ENCODE measurements around the gene APLF. TPM values are rescaled to one million over a fixed set of nuclear protein-coding genes. Genes with fewer than 3 reads are reported as not detected.

The APLF gene, protein sequence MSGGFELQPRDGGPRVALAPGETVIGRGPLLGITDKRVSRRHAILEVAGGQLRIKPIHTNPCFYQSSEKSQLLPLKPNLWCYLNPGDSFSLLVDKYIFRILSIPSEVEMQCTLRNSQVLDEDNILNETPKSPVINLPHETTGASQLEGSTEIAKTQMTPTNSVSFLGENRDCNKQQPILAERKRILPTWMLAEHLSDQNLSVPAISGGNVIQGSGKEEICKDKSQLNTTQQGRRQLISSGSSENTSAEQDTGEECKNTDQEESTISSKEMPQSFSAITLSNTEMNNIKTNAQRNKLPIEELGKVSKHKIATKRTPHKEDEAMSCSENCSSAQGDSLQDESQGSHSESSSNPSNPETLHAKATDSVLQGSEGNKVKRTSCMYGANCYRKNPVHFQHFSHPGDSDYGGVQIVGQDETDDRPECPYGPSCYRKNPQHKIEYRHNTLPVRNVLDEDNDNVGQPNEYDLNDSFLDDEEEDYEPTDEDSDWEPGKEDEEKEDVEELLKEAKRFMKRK
- 0.53 and 0.58 TPM in 2 replicates for total RNA-seq (2014; rRNA removed; shearing (Covaris generic))
- polyA plus RNA-seq (2015; cell fraction: cytosol; rRNA removed) = 0.60 and 0.66 TPM in 2 replicates
- 0.84 and 1.1 TPM in 2 replicates for polyA plus RNA-seq (2015; cell fraction: nucleus; rRNA removed)

DNA sequence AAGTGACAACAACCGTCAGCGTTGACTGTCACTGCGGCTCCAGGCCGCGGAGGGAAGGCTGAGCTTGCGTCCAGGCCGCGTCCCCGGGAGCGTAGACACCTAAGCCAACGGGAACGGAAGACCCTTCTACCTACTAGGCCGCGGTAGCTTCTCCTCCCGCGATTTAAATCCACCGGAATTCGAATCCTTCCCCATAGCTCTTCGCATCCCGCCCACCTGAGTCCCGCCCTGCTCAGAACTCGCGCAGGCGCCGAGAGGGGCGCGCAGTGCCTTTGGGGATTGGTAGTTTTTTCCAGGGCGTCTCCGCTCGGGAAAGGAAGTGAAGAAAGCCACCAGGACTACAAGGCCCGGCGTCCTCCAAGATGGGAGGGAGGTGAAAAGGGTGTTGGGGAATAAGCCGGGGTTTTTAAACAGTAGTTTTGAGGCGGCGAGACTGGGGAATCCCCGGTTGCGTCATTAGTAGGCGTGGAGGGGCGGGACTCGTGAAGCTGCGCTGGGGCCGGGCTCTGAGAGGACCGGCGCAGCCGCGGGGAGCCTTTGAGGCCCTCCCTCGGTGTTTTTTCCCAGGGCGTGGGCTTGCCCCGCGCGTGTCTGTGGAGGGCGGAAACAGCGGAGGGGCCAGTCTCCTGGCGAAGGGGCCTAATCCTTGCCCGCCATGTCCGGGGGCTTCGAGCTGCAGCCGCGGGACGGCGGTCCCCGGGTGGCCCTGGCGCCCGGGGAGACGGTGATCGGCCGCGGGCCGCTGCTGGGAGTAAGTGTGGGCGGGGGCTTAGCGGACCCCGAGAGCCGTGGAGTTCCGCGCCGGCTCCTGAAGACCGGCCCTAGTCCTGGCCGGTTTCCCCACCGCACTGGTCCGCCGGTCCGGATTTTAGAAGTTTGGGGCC, at the start of gene APLF, which contains the start of gene FBXO48:
Gene APLF, plus strand, starts transcription at position 509 of the 884 bp plus-strand sequence. Its CDS starts 147 bp downstream, at position 656.
Gene FBXO48, minus strand, starts transcription at position 218 of the 884 bp plus-strand sequence. CDS start 2,149 bp downstream, outside the sequence.
- DNase-seq (ENCODE audit: low read depth) = peak; percentile 99

DNA sequence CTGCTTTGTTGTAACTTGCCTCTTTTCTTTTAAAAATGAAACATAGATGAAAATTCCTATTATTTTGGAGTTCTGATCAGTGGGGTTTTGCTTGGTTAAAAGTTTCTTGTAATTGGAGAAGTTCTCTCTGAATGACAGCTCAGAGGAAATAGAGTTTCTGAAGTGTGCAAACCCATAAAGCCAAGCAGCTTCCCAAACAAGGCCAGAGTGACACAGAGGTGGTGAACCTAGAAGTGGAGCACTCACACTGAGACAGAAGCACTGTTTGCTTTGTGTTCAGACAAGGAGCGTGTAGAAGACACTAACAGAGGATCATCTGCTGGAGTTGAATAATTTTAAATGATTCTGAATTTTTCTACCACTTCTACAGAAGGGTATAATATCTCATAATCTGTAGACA, 49.5 kb upstream of the APLF start:
- DNase-seq (ENCODE audit: low read depth) = no peak

DNA sequence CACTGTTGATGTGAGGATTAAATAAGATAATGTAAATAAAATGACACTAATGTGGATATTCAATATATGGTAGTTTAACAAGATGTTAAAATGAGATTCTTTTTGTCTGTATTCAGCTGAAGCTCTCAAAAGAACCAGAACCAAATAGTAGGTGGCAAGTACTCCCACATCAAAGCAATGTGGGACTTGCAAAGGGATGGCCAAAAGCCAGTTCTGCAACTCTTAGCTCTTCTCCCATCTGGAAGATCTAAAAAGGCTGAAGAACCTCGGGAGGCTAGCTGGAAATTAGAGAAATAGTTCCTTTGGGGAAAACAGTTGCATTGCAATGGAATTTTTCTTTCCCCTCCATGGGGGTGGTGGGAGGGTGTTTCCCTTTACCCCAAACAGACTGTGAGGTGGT, 49.0 kb upstream of the APLF start:
- DNase-seq (ENCODE audit: low read depth) = no peak

DNA sequence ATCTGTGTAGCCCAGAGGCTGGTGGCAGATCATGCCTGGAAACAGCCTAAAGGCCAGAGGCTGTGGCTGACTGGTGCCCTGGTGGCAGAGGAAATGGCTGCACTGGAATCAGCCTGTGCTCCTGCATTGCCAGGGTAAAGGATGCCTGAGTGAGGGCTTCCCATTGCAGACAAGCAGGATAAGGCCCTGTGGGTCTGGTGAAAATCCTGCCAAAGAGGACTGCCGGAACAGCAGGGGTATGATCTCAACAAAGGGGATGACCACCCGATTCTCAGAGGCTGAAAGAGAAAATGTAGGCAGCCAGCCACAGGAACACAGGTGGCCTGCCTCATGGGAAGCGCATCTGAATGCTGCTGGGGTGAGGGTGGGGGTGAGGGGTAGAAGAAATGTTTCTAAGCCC, 48.5 kb upstream of the APLF start:
- DNase-seq (ENCODE audit: low read depth) = no peak

DNA sequence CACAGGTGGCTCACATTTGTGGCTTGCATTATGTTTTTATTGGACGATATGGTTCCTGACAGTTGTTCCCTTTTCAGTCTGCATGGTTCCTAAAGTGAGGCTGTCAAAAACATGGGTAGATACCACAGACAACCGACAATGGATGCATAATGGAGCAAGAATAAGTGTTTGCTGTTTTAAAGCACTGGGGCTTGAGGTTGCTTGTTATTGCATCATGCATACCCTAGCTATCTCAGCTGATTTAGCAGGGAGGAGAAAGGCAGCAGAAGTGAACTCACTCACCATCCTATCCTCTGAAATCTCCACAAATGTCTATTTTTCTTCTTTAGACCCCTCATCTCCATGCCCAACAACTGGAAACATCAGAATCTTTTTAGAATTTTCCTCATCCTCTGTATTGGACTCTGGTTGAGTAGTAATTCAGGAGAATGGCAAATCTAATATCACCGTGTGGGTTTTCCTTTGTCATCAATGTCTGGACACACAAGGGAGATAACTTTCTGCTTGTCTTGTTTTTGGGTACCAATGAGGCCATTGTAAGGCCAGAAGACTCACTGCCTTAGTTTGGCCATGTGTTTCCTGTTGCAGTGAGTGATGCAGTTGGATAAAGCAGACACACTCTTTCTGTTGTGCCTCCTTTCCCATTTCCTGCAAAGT, 47.0 kb upstream of the APLF start:
- DNase-seq (ENCODE audit: low read depth) = no peak

DNA sequence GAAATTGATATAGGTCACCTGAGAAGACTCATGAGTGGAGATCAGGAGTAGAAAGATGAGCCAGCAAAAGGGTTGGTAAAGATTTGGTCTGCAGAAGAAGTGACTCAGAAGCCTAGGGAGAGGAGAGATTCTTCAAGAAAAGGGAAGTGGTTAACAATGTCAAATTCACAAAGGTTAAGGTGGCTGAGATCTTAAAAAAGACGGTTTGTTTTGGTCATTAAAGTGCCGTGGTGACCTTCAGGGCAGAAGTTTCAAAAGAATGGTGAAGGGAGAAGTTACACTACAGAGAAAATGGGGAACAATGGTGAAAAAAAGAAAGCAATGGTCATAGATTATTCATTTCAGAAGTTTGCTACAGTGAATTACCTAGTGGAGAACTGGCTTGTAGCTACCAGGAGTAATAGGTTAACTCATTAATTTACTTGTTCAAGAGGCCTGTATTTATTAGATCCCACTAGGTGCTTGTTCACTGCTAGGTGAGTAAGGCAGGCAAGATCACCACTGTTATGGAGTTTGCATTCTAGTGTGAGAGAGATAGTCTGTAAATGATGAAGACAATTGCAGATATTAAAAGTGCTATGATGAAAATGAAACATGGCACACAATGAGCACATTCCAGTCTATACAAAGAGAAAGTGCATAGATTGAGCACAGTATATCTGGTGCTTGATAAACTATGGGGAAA, 43.3 kb upstream of the APLF start:
- DNase-seq (ENCODE audit: low read depth) = peak; percentile 47

DNA sequence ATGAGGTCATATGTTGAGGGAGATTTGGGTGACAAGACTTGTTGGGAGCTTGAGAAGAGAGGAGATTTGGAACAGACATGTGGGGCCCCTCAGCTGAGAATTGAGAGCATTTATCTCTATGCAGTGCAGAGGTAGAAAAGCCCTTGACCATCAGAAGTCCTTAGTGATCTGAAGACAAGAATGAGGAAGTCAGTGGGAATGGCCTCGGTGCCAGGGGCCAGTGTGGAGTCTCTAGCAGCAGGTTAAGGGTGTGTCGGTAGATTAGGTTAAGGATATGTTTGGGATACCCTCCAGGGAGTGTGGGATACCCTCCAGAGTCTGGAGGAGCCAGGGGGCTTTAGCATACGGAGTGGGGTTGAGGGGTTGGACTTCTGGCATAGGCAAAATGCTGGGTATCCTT, 41.9 kb upstream of the APLF start:
- no peak for DNase-seq (ENCODE audit: low read depth)

DNA sequence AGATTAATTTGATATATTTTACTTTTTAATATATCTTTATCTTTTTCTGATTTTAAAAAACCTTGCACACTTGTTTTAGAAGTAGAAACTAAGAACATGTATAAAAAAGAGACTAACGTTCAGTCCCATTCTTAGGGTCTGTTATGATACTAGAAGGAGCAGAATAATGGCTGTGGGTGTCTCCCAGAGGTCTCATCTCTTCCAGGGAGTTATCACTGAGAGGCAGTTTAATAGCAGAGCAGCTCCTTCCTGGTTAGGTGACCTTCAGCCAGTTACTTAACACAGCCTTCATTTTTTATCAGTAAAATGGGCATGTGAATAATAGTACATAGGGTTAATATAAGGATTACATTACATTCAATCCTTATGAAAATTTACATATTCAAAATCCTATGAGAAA, 40.9 kb upstream of the APLF start:
- no peak for DNase-seq (ENCODE audit: low read depth)

DNA sequence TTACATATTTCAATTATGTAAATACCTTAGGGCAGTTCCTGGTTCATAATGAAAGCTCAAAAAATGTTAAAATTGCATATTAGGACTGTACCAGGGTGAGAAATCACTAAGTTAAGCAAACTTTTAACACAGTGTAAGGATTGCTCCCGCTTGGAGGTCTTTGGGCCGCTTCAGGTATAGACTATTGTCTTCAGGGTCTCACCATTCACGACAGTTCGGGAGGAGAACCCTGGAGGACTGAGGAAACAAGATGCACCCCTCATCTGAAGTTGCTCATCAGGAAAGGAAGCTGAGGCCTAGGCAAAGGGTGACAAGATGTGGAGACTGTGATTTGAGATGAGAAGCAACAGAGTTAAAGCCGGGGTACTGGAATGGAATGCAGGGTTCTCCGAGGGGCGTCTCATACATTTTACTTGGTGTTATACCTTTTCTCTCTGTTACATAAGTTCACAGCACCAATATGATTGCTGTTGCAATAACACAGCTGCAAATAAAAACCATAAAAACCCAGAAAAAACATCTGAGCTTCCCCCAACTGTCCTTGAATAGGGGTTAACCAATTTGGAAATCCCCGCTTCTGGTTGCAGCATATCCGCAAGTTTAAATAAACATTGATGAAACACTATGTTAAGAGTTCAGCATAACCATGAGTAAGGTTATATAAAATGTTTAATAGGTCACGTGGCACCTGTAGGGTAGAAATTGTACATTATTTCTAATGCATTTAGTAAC, 40.4 kb upstream of the APLF start:
- DNase-seq (ENCODE audit: low read depth) = no peak

DNA sequence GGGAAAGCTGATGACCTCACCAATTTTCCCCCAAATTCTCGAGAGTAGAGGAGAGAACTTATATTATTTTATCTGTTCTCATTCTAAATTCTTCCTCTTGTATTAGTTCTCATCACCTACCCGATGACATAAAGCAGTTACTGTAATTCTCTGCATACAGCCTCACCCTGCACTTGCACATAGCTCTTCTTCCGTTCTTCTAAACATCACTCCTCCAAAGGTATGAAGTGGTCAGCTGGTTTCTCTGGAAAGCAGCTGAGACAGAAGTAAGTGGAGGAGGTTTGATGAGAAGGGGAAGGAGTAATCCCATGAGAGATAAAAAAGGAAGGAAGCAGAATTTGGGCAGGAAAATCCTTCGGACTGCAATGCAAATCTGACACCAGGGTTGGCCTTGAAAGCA, 39.3 kb upstream of the APLF start:
- no peak for DNase-seq (ENCODE audit: low read depth)

DNA sequence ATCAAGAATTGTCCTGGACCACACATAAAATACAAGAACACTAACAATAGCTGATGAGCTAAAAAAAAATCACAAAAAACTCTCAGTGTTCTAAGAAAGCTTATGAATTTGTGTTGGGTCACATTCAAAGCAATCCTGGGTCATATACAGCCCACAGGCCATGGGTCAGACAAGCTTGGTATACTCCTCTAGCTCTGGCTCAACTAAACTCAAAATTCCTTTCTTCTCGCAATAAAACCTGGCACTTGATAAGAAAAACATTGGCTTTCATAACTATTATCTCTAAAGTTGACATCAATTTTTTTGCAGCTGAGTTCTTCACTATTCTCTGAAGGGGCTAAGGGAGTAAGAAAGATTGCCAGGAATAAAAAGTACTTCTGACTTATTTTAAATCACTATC, 38.6 kb upstream of the APLF start:
- no peak for DNase-seq (ENCODE audit: low read depth)

DNA sequence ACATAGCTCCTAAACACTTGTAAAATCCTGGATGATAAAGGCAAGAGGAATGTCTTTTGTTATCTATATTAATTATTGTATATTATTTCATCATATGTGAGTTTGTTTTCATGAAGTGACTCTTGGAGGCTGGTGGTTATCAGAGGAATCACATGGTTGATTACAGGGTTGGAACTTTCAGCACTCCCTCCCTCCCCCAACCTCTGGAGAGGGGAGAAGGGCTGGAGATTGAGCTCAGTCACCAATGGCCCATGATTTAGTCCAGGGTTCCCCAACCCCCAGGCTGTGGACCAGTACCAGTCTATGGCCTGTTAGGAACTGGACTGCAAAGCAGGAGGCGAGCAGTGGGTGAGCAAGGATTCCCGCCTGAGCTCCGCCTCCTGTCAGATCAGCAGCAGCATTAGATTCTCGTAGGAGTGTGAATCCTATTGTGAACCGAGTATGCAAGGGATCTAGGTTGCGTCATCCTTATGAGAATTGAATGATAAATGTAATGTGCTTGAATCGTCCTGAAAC, 38.0 kb upstream of the APLF start:
- DNase-seq (ENCODE audit: low read depth) = no peak

DNA sequence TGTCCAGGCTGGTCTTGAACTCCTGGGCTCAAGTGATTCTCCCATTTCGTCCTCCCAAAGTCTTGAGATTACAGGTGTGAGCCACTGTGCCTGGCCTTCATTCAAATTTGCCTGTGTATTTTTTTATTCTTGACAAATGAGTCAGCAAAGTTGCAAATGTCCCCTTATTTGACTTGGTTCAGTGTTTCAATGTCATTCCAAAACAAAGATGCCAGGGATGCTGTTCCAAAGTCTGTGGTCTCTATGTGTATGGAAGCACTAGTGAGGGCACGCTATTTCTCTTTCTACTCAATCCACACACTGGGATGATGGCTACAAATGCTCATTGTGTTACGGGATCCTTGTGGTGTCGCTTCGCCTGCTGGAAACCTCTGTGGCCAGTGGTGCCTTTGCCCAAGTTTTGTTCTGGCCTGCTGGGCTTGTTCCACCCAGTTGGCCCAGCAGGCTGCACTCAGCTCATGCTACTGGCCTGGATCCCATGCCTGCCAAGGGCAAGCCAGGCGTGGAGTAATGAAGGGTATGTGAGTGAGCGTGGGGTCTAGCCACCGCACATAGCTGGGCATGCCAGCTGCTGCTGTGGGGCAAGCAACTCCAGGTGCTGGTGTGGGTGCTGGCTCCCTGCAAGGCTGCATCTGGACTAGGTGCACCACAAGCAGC, 35.9 kb upstream of the APLF start:
- no peak for DNase-seq (ENCODE audit: low read depth)

DNA sequence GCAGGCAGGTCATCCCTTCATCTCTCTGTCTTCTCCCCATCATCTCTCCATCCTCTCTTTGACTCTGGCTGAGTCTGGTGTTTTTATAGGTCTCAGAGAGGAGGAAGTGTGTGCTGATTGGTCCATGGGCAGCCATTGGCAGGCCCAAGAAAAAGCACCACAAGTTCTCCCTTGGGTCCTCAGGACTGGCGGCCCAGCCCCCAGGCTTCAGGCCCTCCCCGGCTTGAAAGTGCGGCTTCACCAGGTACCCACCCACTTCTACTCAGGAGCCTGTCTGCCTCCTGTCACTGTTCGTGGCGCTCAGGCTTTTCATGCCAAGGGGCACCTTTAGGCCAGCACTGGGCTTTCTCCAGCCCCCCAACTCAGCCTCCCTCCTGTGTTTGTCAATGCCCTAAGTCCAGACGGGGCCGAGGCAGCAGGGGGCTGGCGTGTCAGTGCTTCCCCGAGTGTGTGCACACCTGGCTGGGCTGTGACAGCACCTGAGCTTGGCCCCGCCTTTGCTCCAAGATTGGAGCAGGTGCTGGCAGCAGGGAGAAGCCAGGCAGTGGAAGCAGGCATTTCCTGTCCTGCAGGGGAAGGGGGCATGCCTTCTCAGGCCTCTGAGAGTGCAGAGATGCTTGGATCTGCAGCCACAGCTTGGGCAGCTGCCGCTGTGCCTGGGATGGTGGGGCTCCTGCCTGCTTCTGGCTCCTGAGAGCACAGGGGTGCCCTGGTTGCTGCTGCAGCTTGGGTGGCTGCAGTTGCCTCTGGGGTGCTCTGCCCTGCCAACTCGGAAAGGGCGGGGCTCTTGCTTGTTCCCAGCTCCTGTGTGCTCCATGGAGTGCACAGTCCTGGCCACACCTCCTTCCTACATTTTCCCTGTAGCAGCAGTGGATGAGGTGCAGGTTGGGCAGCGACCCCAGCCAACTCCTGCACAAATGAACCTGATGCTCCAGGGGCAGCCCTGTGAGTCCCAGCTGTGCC, 34.4 kb upstream of the APLF start:
- no peak for DNase-seq (ENCODE audit: low read depth)

DNA sequence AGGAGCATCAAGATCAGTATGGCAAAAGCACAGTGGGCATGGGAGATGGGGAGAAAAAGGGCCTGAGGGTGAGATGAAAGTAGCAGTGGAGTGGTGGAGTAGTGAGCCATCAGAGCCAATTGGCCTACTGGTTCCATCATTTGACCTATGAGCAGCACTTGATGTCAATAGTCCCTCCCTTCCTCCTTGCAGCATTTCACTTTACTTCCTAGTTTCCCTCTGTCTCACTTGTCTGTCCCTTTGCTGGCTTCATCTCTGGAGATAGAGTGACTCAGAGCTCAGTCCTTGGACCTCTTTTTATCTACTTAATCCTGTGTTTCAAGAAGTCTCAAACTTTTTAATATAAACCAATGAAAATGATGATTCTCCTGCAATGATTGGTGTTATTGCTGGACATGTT, 32.4 kb upstream of the APLF start:
- DNase-seq (ENCODE audit: low read depth) = peak; percentile 16

DNA sequence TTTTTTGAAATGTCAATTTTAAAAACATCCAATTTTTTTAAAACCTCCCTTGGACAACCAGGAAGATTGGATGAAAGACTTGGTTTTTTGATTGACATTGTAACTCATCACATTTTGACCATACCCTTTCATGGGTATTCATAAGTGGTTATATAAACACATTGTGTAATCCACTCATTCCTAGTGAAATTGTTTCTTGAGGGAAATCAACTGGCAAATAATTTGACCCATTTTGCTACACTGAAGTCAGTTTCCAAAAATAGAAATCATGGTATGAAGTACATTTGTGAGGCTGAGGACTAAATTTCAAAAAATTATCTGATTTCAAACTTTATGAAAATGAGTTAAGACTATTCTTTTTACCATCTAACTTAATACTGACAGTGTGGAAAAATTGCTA, 31.8 kb upstream of the APLF start:
- DNase-seq (ENCODE audit: low read depth) = no peak

DNA sequence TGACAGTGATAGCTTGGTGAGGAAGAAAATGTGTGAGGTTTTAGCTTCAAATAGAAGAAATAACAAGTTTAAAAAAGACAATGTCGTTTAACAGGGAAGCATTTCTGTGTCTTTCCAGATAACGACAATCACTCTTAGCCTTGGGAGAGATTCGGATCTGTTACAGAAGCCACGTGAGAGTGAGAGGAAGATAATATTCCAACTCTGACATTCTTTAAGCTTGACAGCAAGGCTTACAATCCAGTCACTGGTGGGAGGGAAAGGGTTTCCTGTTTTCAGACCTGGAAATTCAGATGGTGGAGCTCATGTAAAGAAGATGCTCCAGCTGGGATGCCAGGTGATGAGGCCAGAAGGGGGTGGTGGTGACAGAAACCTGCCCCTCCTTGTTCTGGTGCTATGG, 31.1 kb upstream of the APLF start:
- DNase-seq (ENCODE audit: low read depth) = no peak
